Measurements from ENCODE around the gene SMYD5.

SMYD5 gene

GRCh38 chr2:73174941-73175662 is 38.9 kb upstream of the SMYD5 start:
- ChIA-PET CTCF (interaction anchor here (0.9 to 5.5 kb wide), 5 partner anchors 37 to 288 kb away, joined by 4 to 136 read pairs (median 9); partner anchors contain the start of gene SPR), POLR2A (no interaction called here)
- no peak for TF ChIP-seq CTCF (IDR thresholded peaks at IDR 0.05; ENCODE audit: control extremely low read depth, extremely low read depth, low read depth, missing control alignments)
- no peak for DNase-seq (ENCODE audit: extremely low spot score)

DNA sequence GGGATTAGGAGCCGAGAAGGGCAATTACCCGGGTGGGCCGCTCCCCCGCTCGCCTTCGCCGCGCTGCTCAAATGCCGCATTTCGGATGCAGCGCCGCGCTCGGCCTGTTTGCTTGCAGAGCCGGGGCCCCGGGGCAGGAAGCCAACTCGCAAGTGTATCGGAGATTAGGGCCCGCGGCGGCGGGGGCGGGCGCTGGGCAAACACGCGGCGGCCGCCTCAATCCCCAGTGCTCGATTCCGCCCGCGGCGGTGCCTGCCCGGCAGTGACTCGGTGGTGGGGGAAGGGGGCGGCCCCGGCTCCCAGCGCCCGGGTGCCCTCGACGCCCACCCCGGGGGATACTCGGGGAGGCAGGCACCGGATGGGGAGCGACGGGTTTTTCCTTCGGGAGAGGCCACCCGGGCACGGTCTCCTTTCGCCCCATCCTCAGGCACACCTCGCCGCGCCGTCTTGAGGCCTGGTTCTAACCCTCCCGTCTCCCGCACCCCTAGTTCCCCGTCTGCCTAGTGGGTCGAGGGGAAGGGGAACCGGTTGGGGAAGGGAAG is 38.3 kb upstream of the SMYD5 start:
- TF ChIP-seq CTCF (IDR thresholded peaks at IDR 0.05; ENCODE audit: control extremely low read depth, extremely low read depth, low read depth, missing control alignments): no peak
- ChIA-PET POLR2A (no interaction called here), CTCF (interaction anchor here (1.4 to 5.9 kb wide), 12 partner anchors 12 to 283 kb away, joined by 8 to 136 read pairs (median 26); partner anchors contain the start of genes EGR4 and SMYD5)
- peak; percentile 63 for DNase-seq (ENCODE audit: extremely low spot score)

GRCh38 chr2:73176205-73176880 is 37.7 kb upstream of the SMYD5 start:
- no peak for DNase-seq (ENCODE audit: extremely low spot score)
- no peak for TF ChIP-seq CTCF (IDR thresholded peaks at IDR 0.05; ENCODE audit: control extremely low read depth, extremely low read depth, low read depth, missing control alignments)
- ChIA-PET POLR2A (no interaction called here), CTCF (interaction anchor here (0.7 to 5.9 kb wide), 54 partner anchors 9 to 1646 kb away, joined by 3 to 136 read pairs (median 6); partner anchors contain the start of genes CCT7, EGR4, PRADC1 and SMYD5)

DNA sequence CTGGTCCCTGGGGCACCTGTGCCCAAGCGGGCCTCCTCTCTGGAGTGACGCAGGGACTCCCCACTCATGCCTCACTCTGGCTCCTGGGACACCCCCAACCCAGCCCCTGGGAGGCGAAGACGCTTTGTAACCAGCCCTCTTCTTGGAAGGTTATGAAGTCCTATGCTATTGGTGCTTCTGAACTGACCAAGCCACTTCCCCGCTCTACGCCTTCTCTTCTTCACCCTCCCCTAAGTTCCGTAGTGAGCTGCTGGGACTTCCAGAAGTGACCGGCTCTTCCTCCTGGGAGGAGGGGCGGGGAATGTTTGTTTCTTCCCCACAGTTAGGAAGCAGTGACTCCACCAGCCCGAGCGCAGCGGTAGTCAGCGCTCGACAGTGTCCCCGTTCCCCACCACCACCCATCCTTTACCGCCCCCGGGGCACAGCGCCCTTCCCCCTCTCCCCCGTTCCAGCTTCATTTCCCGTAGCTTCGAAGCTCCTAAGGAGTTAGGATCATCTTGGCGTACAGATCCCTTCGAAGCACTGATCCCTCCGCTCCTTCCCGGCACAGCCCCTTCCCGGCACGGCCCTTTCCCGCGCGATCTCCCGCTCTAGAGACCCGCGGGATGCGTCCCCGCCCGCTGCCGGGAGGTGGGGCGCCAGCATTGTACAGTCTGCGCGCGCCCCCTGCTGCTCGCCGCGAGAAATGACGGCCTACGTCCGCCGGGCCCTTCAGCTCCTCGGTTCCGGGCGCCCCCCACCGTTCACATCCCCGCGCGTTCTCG is 37.0 kb upstream of the SMYD5 start:
- TF ChIP-seq CTCF (IDR thresholded peaks at IDR 0.05; ENCODE audit: control extremely low read depth, extremely low read depth, low read depth, missing control alignments): peak; percentile 98
- CTCF ChIA-PET: interaction anchor here (0.6 to 5.9 kb wide), 80 partner anchors 8 to 1646 kb away, joined by 3 to 136 read pairs (median 5); partner anchors contain the start of genes CCT7, EGR4, EMX1 and PRADC1
- DNase-seq (ENCODE audit: extremely low spot score): peak; percentile 94
- POLR2A ChIA-PET: no interaction called here

DNA sequence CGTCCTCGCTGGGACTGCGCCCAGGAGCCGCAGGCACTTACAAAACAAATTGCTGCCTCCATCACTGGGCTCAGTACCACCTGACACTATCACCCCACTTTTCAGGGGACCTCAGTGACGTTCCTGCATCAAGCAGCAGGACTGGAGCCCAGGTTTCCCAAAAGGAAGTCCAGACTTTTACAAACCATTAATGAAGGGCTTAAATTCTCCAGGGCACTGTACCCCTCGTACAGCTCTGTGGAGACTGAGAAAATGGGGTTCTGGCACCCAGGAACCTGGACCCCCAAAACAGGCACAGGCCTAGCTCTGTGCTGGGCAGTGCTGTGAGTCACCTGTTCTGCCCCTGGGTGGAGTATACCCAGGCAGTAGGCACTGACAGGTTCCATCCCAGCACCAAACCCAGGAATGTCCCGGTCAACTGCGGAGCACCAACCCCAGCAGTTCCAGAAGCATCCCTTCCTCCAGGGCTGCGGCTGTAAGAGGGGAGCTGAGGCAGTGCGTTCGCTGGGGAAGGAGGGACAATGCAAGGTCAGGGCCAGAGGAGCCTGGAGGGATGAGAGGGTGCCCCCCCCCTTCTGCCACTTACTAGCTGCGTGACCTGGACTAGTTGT is 36.3 kb upstream of the SMYD5 start:
- TF ChIP-seq CTCF (IDR thresholded peaks at IDR 0.05; ENCODE audit: control extremely low read depth, extremely low read depth, low read depth, missing control alignments): no peak
- no peak for DNase-seq (ENCODE audit: extremely low spot score)
- ChIA-PET CTCF (interaction anchor here (0.6 to 5.9 kb wide), 73 partner anchors 9 to 1647 kb away, joined by 3 to 136 read pairs (median 5); partner anchors contain the start of genes CCT7, EGR4, EMX1 and PRADC1), POLR2A (no interaction called here)

Data from GM10248 (cell line).